Nephron progenitor cell (in vitro differentiated cells): ENCODE results near the gene FMNL2.

Experiments
- DNase-seq: peaks from one replicate; pipeline ENCODE4 v3.0.0; 2021
- H3K27ac Mint-ChIP-seq: 2 replicates; pipeline ENCODE4 v1.8.0; 2021; ENCODE audit warnings: mild to moderate bottlenecking, moderate library complexity, mixed read lengths
- H3K27me3 Mint-ChIP-seq: 2 replicates; pipeline ENCODE4 v1.8.0; 2021; ENCODE audit warnings: mild to moderate bottlenecking, low read depth, mixed read lengths; ENCODE audit not compliant: poor library complexity
- H3K36me3 Mint-ChIP-seq: 2 replicates; pipeline ENCODE4 v1.8.0; 2021; ENCODE audit warnings: low read depth, mixed read lengths
- H3K4me1 Mint-ChIP-seq: 2 replicates; pipeline ENCODE4 v1.8.0; 2021; ENCODE audit warnings: mixed read lengths
- H3K4me3 Mint-ChIP-seq: 2 replicates; pipeline ENCODE4 v1.8.0; 2021; ENCODE audit warnings: mild to moderate bottlenecking, moderate library complexity, mixed read lengths
- H3K9me3 Mint-ChIP-seq: 2 replicates; pipeline ENCODE4 v1.8.0; 2021; ENCODE audit warnings: mild to moderate bottlenecking, moderate library complexity, mixed read lengths
- TF ChIP-seq, protein P1 (sequence below): fragments of 200-600 bp; sonication (generic); IDR thresholded peaks from 2 replicates; pipeline ENCODE4 v1.5.0; 2021; ENCODE audit warnings: antibody characterized with exemption

The FMNL2 gene

GRCh38 chr2:152304836-152305235, 30.1 kb upstream of the FMNL2 start:
- no peaks in the 10 kb centered on the region for H3K27me3 Mint-ChIP-seq
- no peak overlapping the region for H3K27ac Mint-ChIP-seq
- H3K4me3 Mint-ChIP-seq: no peak overlapping the region
- no peaks in the 10 kb centered on the region for H3K36me3 Mint-ChIP-seq
- H3K9me3 Mint-ChIP-seq: no peaks in the 10 kb centered on the region
- TF ChIP-seq, protein P1, sequence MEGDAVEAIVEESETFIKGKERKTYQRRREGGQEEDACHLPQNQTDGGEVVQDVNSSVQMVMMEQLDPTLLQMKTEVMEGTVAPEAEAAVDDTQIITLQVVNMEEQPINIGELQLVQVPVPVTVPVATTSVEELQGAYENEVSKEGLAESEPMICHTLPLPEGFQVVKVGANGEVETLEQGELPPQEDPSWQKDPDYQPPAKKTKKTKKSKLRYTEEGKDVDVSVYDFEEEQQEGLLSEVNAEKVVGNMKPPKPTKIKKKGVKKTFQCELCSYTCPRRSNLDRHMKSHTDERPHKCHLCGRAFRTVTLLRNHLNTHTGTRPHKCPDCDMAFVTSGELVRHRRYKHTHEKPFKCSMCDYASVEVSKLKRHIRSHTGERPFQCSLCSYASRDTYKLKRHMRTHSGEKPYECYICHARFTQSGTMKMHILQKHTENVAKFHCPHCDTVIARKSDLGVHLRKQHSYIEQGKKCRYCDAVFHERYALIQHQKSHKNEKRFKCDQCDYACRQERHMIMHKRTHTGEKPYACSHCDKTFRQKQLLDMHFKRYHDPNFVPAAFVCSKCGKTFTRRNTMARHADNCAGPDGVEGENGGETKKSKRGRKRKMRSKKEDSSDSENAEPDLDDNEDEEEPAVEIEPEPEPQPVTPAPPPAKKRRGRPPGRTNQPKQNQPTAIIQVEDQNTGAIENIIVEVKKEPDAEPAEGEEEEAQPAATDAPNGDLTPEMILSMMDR: no peak
- no peak for DNase-seq
- H3K4me1 Mint-ChIP-seq: peaks cover 9% of the 10 kb centered on the region

DNA sequence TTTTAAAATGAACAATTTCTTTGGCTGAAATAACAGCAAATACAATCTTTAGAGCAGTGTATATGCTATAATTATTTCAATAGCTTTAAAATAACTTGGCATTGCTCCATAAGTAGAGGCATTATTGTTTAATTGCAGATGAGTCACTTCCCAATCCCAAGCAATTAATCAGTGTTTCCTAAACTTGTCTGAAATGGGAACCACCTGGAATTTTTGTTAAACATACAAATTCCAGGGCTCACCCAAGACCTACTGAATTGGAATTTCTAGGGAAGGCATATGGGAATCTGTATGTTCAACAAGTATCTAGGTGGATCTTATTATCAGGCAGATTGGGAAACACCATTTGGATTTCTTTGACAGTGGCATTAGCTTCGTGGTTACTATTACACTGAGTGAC, 27.1 kb upstream of the FMNL2 start:
- DNase-seq: no peak
- Mint-ChIP-seq H3K9me3 (no peaks in the 10 kb centered on the region), H3K27me3 (no peaks in the 10 kb centered on the region), H3K4me3 (no peak overlapping the region), H3K27ac (no peak overlapping the region), H3K36me3 (no peaks in the 10 kb centered on the region), H3K4me1 (peaks cover 11% of the 10 kb centered on the region)
- TF ChIP-seq, protein P1: no peak

DNA sequence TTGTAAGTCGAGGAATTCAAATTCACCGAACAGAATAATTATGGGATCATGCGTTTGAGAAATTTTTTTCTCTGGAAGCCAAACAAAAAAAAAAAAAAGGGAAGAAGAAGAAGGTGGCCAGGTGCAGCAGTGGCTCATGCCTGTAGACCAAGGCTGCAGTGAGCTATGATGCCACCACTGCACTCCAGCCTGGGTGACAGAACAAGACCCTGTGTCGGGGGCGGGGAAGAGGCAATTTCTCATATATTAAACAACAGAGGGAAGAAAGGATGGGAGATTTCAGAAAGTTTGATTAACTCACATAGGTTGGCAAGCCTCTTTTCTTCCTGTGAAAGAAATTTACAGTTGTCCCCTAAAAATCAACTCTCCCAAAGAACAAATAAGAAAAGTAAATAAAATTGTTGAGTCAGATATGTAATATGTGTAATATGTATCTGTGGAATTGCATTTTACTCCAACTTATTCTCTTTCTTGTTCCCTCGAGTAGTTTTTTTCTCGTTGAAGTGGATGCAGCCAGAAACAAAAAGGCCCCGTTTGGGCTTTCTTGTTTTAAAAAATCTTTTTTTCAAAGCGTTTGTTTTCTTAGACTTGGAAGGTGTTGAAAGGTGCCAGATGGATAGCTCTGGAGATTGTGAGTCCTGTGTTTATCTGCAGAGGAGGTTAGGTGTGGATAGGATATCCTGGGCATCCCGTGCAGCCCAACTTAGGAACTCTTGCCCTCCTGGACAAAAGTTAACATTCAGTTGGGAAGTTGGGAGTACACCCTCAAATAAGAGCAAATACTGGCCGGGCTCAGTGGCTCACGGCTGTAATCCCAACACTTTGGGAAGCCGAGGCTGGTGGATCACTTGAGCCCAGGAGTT, 25.4 kb upstream of the FMNL2 start:
- no peak overlapping the region for H3K4me3 Mint-ChIP-seq

DNA sequence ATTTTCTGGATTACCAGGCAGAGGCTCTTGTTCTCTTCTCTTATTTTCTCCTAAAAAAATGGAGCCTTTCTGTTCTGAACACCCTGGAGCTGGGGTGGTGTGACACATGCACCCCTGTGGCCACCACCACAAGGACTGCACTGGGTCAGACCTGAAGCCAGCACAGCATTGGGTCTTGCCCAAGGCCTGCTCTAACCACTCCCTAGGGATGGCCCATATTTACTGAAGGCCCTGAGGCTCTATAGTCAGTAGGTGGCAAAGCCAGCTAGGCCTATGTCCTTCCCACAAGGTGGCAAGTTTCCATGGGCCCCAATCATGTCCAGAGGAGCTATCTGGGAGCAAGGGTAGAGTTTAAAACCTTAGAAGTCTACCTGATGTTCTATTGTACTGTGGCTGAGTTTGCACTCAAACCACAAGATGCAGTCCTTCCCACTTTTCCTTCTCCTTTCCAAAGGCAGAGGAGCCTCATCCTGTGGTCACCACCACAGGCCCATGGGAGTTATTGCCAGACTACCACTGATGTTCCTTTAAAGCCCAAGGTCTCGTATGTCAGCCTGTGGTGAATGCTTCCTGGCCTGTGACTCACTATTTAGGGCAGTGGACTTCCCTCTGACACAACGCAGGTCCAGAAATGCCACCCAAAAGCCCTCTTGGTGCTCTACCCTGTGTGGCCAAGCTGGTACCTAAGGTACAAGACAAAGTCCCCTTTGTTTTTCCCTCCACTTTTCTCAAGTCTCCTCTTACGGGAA, 15.0 kb upstream of the FMNL2 start:
- Mint-ChIP-seq H3K9me3 (peaks cover 26% of the 10 kb centered on the region), H3K4me1 (peaks cover 8% of the 10 kb centered on the region), H3K27ac (no peak overlapping the region), H3K4me3 (no peak overlapping the region), H3K36me3 (no peaks in the 10 kb centered on the region), H3K27me3 (peaks cover 13% of the 10 kb centered on the region)
- no peak for DNase-seq
- TF ChIP-seq, protein P1: no peak

More for the DNA sequence above, 25.4 kb upstream of the FMNL2 start:
- TF ChIP-seq, protein P1: no peak
- DNase-seq: no peak
- Mint-ChIP-seq H3K27me3 (peaks cover 3% of the 10 kb centered on the region), H3K27ac (peak overlapping the region; percentile 33), H3K4me1 (peaks cover 11% of the 10 kb centered on the region), H3K36me3 (no peaks in the 10 kb centered on the region), H3K9me3 (peaks cover 14% of the 10 kb centered on the region)

GRCh38 chr2:152320814-152321213, 14.2 kb upstream of the FMNL2 start:
- no peaks in the 10 kb centered on the region for H3K36me3 Mint-ChIP-seq
- peaks cover 18% of the 10 kb centered on the region for H3K9me3 Mint-ChIP-seq
- TF ChIP-seq, protein P1: no peak
- H3K27ac Mint-ChIP-seq: no peak overlapping the region
- peaks cover 13% of the 10 kb centered on the region for H3K27me3 Mint-ChIP-seq
- peaks cover 8% of the 10 kb centered on the region for H3K4me1 Mint-ChIP-seq
- DNase-seq: no peak
- H3K4me3 Mint-ChIP-seq: no peak overlapping the region
